CD4-positive, alpha-beta T cell treated with Interleukin-4 for 1 hour (primary cell): ENCODE measurements around the gene CAPN14.
A peak's percentile ranks its signal among the peaks of the same experiment; 100 is the strongest.

Experiments
- DNase-seq, 2 donors: peaks; one replicate each; pipeline ENCODE4 v3.0.0-alpha.2; 2020 to 2022

Gene CAPN14

DNA sequence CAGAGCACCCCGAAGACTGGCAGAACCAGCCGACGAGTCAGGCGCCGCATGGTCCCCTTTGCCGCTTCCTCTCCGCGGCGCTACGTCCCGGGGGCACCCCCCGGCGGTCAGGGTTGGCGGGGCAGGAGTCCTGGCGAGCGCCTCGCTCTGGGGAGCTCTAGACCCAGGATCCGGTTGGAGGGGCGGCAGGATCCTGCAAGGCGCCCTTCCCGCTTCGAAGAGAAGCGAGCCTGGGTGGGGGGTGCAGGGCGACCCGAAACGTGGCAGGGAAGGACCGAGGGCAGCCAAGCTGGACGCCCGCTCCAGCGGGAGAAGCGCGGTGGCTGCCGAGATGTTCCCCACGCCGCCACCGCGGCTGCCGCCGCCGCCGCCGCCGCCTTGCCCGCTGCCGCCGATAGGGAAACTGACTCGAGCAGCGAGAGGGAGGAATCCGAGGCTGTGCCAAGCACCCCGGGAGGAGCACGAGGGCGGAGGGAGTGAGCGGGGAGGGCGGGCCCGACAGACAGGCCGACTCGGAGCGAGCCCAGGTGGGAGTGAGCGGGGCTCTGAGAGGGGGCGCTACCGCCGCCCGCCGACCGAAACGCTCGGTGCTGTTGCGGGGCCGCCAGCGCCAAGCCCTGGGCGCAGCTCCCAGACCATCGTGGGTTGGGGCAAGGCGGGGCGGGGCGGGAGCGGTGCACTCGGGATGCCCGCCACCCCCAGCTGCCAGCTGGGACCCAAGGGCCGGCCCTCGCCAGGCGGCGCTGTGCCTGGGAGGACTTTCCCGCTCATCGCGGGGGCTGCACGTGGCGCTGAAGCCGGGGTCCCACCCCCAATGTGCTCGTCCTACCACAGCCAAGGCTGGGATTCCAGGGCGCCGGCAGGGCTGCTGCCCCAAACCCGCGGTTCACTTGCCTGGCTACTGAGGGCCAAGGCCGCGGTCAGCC is 79.0 kb downstream of the CAPN14 start, which contains the start of gene GALNT14:
Gene GALNT14 (minus strand): TSS at position 404 of the 926 bp plus-strand sequence. CDS start 354 bp downstream, at position 50.
- peak; percentile 4 to 44 for DNase-seq

DNA sequence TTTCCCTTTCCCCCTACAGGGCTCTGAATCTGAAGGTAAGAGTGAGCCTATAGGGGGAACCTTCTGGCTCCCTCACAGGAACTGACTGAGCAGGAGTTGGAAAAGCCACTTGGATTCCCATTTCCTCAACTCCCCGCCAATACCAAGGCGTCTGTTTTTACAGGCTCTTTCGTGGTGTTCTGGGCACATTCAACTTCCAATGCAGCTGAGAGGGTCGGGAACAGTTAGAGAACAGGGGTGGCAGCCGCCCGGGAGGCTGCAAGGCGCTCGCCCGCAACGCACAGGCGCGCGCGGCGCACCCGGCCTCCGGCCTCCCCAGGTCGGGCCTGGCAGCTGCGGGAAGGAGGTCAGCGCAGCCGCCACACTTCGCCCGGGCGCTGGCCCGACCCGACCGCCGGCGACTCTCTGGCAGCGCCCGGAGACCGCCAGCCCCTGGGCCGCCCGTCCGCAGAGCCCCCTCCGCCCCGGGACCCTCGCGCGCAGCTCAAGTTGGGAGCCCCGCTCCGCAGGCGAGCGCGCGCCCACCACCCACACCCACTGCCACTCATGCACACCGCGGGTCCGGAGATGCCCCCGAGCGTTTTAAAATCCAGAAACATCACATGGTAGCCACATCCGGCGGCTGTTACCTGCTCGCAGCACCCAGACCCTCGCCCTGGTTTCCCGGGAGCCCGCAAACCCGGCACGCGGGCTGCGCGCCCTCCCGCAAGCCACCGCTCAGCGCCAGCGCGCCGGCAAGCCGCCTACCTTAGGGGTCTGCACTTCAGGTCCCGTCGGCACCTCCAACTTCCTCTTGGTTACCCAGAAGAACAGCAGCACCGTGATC is 79.9 kb downstream of the CAPN14 start:
- DNase-seq = no peak

DNA sequence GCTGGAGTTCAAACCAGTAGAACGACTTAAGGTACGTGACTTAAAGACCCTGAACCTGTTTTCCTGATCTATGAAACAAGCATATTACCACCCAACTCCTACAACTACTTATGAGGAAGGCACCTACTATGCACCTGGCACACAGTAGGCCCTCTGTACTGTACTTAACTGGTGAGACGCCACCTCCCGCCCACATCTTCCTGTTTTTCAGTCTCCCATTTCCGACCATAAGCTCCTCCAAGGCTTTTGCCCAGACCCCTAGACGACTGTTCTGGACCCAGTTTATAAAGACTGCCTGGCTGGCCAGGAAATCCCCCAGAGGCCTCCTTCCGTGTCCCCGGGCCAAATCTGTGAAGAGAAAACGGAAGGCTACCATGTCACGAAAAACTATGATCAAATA is 80.6 kb downstream of the CAPN14 start:
- DNase-seq = no peak

DNA sequence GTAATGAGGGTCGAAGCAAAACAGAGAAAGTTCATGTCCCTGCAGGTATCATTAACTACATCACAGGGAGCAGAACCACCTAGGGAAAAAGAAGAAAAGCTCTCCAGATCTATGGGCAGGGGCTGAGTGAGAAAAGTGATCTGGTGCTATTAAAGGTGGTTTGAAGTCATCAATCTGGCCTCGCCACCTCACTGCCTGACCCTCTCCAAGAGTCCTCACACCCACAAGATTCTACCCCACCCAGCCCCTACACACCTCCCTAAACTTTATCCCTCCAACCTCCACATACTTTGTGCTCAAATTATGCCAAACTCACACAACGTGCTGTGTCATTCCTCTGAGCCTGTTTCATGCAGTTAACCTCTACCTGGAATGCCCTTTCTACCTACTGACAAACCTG is 81.3 kb downstream of the CAPN14 start:
- no peak for DNase-seq

- no peak for DNase-seq
These were observed 82.8 kb downstream of the CAPN14 start for GRCh38 chr2:31134480-31134879.

- DNase-seq = no peak
These were observed 84.5 kb downstream of the CAPN14 start for GRCh38 chr2:31132786-31133185.

- DNase-seq = no peak
These were observed 85.4 kb downstream of the CAPN14 start for GRCh38 chr2:31131871-31132270.

GRCh38 chr2:31129375-31130171 is 87.7 kb downstream of the CAPN14 start:
- DNase-seq = no peak

GRCh38 chr2:31127931-31128330 is 89.4 kb downstream of the CAPN14 start:
- DNase-seq = no peak

DNA sequence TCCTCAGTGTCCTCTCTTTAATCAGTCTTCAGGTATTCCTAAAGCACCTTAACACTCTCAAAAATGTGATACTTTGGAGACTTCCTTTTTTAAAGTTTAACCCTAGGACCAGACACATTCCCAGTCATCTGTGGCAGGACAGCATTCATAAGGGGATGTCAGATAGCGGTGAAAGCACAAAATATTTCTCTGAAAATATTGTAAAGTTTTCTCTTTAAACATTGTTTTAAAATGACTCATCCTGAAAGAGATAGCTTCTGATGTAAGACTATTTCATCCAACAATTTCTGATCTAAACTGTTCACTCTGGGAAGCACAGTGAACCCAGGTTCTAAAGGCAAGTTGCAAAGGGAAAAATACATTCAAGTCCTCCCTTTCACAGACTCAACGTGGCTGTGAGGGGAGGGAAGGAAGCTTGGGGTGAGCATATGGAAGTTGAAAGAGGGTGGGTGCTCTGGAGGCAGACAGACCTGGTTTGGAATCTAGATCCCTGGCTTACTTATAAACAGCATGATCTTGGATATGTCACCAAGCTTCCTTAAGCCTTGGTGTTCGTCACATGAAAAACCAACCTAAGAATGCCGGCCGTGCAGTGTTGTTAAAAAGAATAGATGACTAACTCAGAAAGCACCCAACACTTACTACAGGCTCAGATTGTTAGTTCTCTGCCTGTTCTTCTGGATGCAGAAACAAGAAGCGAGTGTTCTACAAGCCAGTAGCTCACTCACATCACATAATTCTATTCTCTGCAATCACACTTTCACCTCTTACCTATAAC is 91.2 kb downstream of the CAPN14 start:
- DNase-seq = no peak

GRCh38 chr2:31124904-31125303 is 92.4 kb downstream of the CAPN14 start:
- DNase-seq = no peak
